ENCODE results near the gene RFX4. TPM values are rescaled to one million over a fixed set of nuclear protein-coding genes. Genes with fewer than 3 reads are reported as not detected.
"Not testable (repeated sequence)": the region's sequence is repeated elsewhere in the genome, so short reads cannot be mapped to it uniquely, and the experiment has no call there.

RFX4 gene
- total RNA-seq, 2 experiments from 2014 or later = not detected

DNA sequence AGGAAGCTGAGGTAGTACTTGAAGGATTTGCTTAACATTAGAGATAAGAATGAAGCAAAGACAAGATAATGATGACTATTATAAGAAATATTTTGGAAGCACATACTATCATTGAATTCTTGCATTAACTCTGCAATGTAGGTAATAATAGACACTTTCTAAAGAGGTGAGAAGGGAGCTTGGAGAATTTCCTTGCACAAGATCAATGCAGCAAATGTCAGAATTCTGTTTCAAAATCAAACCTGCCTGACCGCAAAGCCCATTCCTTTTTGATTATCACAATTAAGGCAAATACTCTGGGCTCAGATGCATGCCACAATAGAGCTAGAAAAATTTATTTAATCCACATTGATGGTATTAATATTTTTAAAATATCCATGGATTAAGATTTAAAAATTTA, 141.3 kb downstream of the RFX4 start:
- Histone ChIP-seq H3K9me2 (ENCODE audit: insufficient read depth, low read length) (no peaks in the 10 kb centered on the region), H3K36me3 (ENCODE audit: insufficient read depth, low read length) (no peaks in the 10 kb centered on the region), H4K20me1 (ENCODE audit: insufficient read depth, low read length) (no peaks in the 10 kb centered on the region), H3K27ac (ENCODE audit: low read depth, low read length, poor library complexity, severe bottlenecking) (no peak overlapping the region), H3K4me1 (ENCODE audit: insufficient read depth, low read length, poor library complexity, severe bottlenecking) (no peaks in the 10 kb centered on the region), H3K79me2 (ENCODE audit: insufficient read depth, low read depth, low read length) (no peaks in the 10 kb centered on the region), H2AFZ (ENCODE audit: low read length) (no peak overlapping the region), H3K4me2 (ENCODE audit: low read length) (no peak overlapping the region), H3K4me3 (ENCODE audit: low read depth, low read length, poor library complexity, severe bottlenecking) (no peak overlapping the region), H3K9me3 (ENCODE audit: low read length) (no peaks in the 10 kb centered on the region)
- intact Hi-C loops (cut with micrococcal nuclease; ENCODE audit: unreplicated experiment) = no loop called here
- no peak for TF ChIP-seq EZH2phosphoT487 (IDR thresholded peaks at IDR 0.05; ENCODE audit: borderline replicate concordance, low read depth, low read length)
- TF ChIP-seq, protein P1, sequence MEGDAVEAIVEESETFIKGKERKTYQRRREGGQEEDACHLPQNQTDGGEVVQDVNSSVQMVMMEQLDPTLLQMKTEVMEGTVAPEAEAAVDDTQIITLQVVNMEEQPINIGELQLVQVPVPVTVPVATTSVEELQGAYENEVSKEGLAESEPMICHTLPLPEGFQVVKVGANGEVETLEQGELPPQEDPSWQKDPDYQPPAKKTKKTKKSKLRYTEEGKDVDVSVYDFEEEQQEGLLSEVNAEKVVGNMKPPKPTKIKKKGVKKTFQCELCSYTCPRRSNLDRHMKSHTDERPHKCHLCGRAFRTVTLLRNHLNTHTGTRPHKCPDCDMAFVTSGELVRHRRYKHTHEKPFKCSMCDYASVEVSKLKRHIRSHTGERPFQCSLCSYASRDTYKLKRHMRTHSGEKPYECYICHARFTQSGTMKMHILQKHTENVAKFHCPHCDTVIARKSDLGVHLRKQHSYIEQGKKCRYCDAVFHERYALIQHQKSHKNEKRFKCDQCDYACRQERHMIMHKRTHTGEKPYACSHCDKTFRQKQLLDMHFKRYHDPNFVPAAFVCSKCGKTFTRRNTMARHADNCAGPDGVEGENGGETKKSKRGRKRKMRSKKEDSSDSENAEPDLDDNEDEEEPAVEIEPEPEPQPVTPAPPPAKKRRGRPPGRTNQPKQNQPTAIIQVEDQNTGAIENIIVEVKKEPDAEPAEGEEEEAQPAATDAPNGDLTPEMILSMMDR (conservative IDR thresholded peaks at IDR 0.05; ENCODE audit: low read length) = no peak
- no peak for DNase-seq (ENCODE audit: low spot score)
- ChIA-PET POLR2A (no interaction called here), CTCF (ENCODE audit: unreplicated experiment) (no interaction called here)
- no TSS peak for BruUV-seq (replicated peaks)

DNA sequence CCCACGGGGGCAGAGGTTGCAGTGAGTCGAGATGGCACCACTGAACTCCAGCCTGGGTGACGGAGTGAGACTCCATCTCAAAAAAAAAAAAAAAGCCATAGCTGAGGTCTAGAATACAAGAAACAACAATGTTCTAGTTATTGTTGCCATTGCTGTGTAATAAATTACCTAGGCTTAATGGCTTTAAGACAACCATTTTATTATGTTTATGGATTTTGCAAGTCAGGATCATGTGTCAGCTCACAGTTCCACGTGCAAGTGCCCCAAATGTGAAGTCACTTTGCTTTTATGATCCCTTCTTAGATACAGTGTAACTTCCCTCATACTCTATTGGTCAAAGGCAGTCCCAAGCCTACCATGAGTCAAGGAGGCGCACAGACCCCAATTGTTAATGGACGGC, 142.1 kb downstream of the RFX4 start:
- BruUV-seq (replicated peaks) = no TSS peak
- no peak for DNase-seq (ENCODE audit: low spot score)
- H3K4me3 ChIP-seq (ENCODE audit: low read depth, low read length, poor library complexity, severe bottlenecking) = no peak overlapping the region
- H3K9me3 ChIP-seq (ENCODE audit: low read length) = no peaks in the 10 kb centered on the region
- no peaks in the 10 kb centered on the region for H3K79me2 ChIP-seq (ENCODE audit: insufficient read depth, low read depth, low read length)
- no peaks in the 10 kb centered on the region for H3K36me3 ChIP-seq (ENCODE audit: insufficient read depth, low read length)
- no peak overlapping the region for H3K27ac ChIP-seq (ENCODE audit: low read depth, low read length, poor library complexity, severe bottlenecking)
- intact Hi-C loops (cut with micrococcal nuclease; ENCODE audit: unreplicated experiment) = no loop called here
- ChIA-PET POLR2A (no interaction called here), CTCF (ENCODE audit: unreplicated experiment) (no interaction called here)
- no peak overlapping the region for H3K4me2 ChIP-seq (ENCODE audit: low read length)
- H3K4me1 ChIP-seq (ENCODE audit: insufficient read depth, low read length, poor library complexity, severe bottlenecking) = no peaks in the 10 kb centered on the region
- TF ChIP-seq, protein P1 (conservative IDR thresholded peaks at IDR 0.05; ENCODE audit: low read length) = no peak
- TF ChIP-seq EZH2phosphoT487 (IDR thresholded peaks at IDR 0.05; ENCODE audit: borderline replicate concordance, low read depth, low read length) = no peak
- H2AFZ ChIP-seq (ENCODE audit: low read length) = no peak overlapping the region
- H4K20me1 ChIP-seq (ENCODE audit: insufficient read depth, low read length) = no peaks in the 10 kb centered on the region
- H3K9me2 ChIP-seq (ENCODE audit: insufficient read depth, low read length) = no peaks in the 10 kb centered on the region

DNA sequence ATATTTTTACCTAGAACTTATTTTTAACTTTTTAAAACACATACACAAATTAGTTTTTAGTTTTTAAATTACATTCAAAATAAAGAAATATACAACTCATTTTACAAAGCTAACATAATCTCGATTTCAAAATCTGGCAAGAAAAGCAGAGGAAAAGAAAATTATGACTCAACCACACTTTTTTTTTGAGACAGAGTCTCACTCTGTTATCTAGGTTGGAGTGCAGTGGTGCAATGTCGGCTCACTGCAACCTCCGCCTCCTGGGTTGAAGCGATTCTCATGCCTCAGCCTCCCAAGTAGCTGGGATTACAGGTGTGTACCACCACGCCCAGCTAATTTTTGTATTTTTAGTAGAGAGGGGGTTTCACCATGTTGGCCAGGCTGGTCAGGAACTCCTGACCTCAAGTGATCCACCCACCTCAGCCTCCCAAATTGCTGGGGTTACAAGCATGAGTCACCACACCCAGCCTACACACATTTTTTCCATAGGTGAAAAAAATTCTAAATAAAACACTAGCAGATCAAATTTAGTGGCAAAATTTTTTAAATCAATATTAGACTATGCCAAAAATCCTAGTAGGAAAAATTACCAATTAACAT, 143.9 kb downstream of the RFX4 start:
- H3K9me2 ChIP-seq (ENCODE audit: insufficient read depth, low read length); BruUV-seq (replicated peaks); H4K20me1 ChIP-seq (ENCODE audit: insufficient read depth, low read length); CTCF ChIA-PET (ENCODE audit: unreplicated experiment); H3K4me2 ChIP-seq (ENCODE audit: low read length); H2AFZ ChIP-seq (ENCODE audit: low read length); H3K9me3 ChIP-seq (ENCODE audit: low read length); H3K4me1 ChIP-seq (ENCODE audit: insufficient read depth, low read length, poor library complexity, severe bottlenecking); POLR2A ChIA-PET; H3K36me3 ChIP-seq (ENCODE audit: insufficient read depth, low read length); DNase-seq (ENCODE audit: low spot score); H3K27ac ChIP-seq (ENCODE audit: low read depth, low read length, poor library complexity, severe bottlenecking); H3K4me3 ChIP-seq (ENCODE audit: low read depth, low read length, poor library complexity, severe bottlenecking); intact Hi-C loops (cut with micrococcal nuclease; ENCODE audit: unreplicated experiment); H3K79me2 ChIP-seq (ENCODE audit: insufficient read depth, low read depth, low read length): not testable (repeated sequence)
